GM04504 (cell line): ENCODE data around the gene IGFL2.

ENCODE experiments used
- DNase-seq: peaks from one replicate; pipeline ENCODE4 v3.0.0-alpha.2; 2012; ENCODE audit warnings: low read depth

IGFL2 gene

GRCh38 chr19:46209051-46209450 lies 61.0 kb downstream of the IGFL2 start:
- DNase-seq, result no peak

DNA sequence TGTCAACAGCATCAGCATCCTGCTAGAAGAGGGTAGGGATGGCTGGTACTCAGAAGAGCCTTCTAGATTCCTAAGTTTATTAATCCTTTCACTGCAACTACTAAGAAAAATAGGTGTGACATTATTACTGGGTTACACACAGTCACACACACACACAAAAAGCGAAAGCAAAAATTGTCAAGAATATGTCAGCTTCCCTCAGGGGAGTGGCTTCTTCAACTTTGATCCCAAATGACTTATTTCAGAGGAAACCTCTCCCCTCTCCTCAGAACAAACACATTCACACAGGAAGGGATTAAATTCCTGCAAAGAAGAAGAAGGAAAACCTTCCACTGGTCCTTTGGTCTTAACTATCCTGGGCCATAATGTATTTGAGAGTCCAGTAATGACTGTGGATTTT lies 61.4 kb downstream of the IGFL2 start:
- no peak for DNase-seq

- no peak for DNase-seq
Observed at GRCh38 chr19:46210669-46211068, 62.6 kb downstream of the IGFL2 start.
